Muscle layer of colon (tissue), 2 donors: ENCODE measurements around the gene TAOK1.

ENCODE experiments used
- H3K27ac ChIP-seq: one replicate; pipeline ENCODE4 v1.7.0; 2013; ENCODE audit warnings: low read depth, mild to moderate bottlenecking, low read length, moderate library complexity
- H3K27me3 ChIP-seq, 2 donors: one replicate each; pipeline ENCODE4 v1.7.0; 2013; ENCODE audit warnings: low read length in 2 of 2, mild to moderate bottlenecking in 2 of 2; ENCODE audit not compliant: insufficient read depth in 2 of 2, control insufficient read depth in 1 of 2
- H3K36me3 ChIP-seq: one replicate; pipeline ENCODE4 v1.7.0; 2013; ENCODE audit warnings: mild to moderate bottlenecking, low read length; ENCODE audit not compliant: insufficient read depth
- H3K4me1 ChIP-seq: one replicate; pipeline ENCODE4 v1.7.0; 2013; ENCODE audit warnings: mild to moderate bottlenecking, low read length; ENCODE audit not compliant: insufficient read depth
- H3K4me3 ChIP-seq, 2 donors: one replicate each; pipeline ENCODE4 v1.7.0; 2013; ENCODE audit warnings: low read length in 2 of 2, low read depth in 1 of 2, mild to moderate bottlenecking in 1 of 2, moderate library complexity in 1 of 2
- H3K9ac ChIP-seq: one replicate; pipeline ENCODE4 v1.7.0; 2013; ENCODE audit warnings: low read length
- H3K9me3 ChIP-seq: one replicate; pipeline ENCODE4 v1.7.0; 2013; ENCODE audit warnings: mild to moderate bottlenecking, low read length
- donor health status: abdominal sarcoma.
- donor health status: Adenocarcinoma of cecum.

TAOK1 gene

DNA sequence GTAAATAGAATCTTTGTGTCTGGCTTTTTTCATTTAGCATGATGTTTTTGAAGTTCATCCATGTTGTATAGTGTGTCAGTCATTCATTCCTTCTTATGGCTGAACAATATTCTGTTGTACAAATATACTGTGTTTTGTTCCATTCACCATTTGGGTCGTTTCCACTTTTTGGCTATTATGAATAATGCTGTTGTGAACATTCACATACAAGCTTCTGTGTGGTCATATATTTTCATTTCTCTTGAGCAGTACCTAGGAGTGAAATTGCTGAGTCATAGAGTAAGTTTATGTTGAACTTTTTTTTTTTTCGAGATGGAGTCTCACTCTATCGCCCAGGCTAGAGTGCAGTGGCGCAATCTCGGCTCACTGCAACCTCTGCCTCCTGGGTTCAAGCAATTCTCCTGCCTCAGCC lies 32.3 kb upstream of the TAOK1 start:
- no peaks in the 10 kb centered on the region for H3K9me3 ChIP-seq
- no peak overlapping the region for H3K9ac ChIP-seq
- H3K4me3 ChIP-seq, result no peak overlapping the region
- H3K4me1 ChIP-seq, result peaks cover 9% of the 10 kb centered on the region
- H3K36me3 ChIP-seq, result no peaks in the 10 kb centered on the region
- H3K27me3 ChIP-seq, result no peaks in the 10 kb centered on the region
- no peak overlapping the region for H3K27ac ChIP-seq

DNA sequence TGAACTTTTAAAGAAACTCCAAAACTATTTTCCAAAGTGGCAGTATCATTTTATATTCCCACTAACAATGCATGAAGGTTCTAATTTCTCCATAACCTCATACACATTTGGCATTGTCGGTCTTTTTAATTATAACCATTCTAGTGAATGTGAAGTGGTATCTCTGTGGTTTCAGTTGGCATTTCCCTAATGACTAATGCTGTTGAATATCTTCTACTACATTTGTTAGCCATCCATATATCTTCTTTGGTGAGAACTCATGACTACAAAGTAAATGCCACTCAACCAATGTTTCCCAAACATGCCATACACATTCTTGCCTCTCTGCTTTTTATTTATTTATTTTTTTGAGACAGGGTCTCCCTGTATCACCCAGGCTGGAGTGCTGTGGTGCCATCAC lies 31.7 kb upstream of the TAOK1 start:
- Histone ChIP-seq H3K27ac (no peak overlapping the region), H3K4me3 (no peak overlapping the region), H3K9me3 (no peaks in the 10 kb centered on the region), H3K36me3 (no peaks in the 10 kb centered on the region), H3K9ac (no peak overlapping the region), H3K4me1 (peaks cover 9% of the 10 kb centered on the region), H3K27me3 (no peaks in the 10 kb centered on the region)

DNA sequence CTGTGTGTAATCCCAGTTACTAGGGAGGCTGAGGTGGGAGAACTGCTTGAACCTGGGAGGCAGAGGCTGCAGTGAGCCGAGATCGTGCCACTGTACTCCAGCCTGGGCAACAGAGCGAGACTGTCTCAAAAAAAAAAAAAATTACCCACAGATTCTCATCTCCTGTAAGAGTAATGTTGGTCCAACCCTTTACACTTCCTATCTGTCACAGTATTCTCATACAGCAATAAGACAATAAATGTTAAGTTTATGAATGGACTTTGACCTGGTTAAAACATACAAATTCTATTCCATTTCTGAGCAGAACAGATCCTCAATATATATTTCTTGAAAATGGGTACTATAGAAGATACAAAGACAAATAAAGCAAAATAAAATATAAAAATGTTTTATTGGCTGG lies 30.4 kb upstream of the TAOK1 start:
- Histone ChIP-seq H3K27ac (no peak overlapping the region), H3K4me3 (no peak overlapping the region), H3K9ac (no peak overlapping the region), H3K27me3 (no peaks in the 10 kb centered on the region), H3K9me3 (no peaks in the 10 kb centered on the region), H3K4me1 (peaks cover 9% of the 10 kb centered on the region), H3K36me3 (no peaks in the 10 kb centered on the region)

DNA sequence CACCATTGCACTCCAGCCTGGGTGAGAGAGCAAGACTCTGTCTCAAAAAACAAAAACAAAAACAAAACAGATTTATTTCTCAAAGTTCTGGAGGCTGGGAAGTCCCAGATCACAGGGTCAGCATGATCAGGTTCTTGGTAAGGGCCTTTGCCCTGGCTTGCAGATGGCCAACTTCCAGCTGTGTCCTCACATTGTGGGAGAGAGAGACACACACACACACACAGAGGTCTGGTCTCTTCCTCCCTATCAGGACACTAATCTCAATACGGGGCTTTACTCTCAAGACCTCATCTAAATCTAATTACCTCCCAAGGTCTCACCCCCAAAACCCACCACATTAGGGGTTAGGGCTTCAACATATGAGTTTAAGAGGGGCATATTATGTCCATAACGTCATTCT lies 26.4 kb upstream of the TAOK1 start:
- no peaks in the 10 kb centered on the region for H3K4me1 ChIP-seq
- H3K27ac ChIP-seq, result no peak overlapping the region
- H3K36me3 ChIP-seq, result no peaks in the 10 kb centered on the region
- H3K9ac ChIP-seq, result no peak overlapping the region
- no peaks in the 10 kb centered on the region for H3K27me3 ChIP-seq
- H3K9me3 ChIP-seq, result no peaks in the 10 kb centered on the region
- no peak overlapping the region for H3K4me3 ChIP-seq

DNA sequence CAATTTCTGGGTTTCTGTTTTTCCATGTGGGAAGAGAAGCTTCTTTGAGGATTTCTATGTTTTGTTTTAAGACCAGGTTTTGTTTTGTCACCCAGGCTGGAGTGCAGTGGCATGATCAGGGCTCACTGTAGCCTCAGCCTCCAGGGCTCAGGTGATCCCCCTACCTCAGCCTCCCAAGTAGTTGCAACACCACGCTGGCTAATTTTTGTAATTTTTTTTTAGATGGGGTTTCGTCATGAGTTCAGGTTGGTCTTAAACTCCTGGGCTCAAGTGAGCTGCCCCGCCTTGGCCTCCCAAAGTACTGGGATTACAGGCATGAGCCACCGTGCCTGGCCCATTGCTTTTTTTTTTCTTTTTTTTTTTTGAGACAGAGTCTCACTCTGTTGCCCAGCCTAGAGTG lies 25.5 kb upstream of the TAOK1 start:
- Histone ChIP-seq H3K4me3 (no peak overlapping the region), H3K36me3 (no peaks in the 10 kb centered on the region), H3K4me1 (peaks cover 8% of the 10 kb centered on the region)

DNA sequence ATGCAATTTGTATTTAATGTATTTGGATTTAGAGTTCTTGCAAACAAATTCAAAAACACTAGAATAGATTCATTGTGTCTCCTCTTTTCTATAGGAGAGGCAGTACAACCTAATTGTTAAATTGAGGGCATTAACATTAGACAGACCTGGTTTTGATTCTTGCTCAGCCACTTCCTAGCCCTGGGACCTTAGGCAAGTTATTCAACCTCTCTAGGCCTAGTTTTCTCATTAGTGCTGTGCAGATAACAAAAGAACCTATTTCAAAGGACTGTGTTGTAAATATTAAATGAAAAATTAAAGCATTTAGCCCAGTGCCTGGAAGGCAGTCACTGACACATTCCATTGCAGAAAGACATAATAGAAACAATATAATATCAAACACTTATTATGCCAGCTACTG lies 22.0 kb upstream of the TAOK1 start:
- Histone ChIP-seq H3K36me3 (no peaks in the 10 kb centered on the region), H3K27ac (no peak overlapping the region)

More for the DNA sequence above, 25.5 kb upstream of the TAOK1 start:
- no peak overlapping the region for H3K9ac ChIP-seq
- no peaks in the 10 kb centered on the region for H3K9me3 ChIP-seq
- H3K27ac ChIP-seq, result no peak overlapping the region
- H3K27me3 ChIP-seq, result no peaks in the 10 kb centered on the region

DNA sequence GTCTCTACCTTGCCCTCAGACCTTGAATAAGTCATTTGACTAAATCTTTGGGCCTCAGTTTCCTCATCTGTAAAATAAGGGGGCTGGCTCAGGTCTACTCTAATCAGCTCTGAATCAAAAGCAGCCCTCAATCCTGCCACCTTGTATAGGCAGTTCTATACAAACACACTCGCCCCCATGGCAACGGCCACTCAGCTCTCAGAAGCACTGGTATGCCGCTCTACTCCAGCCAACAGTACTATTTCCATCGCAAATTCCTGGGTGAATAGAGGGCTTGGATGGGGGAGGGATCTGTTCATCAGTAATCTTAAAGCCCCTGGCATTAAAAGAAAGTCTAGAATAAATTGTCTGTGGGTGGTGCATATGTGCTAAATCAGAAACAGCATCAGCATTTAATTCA lies 21.2 kb upstream of the TAOK1 start:
- H3K4me1 ChIP-seq, result peaks cover 9% of the 10 kb centered on the region
- no peaks in the 10 kb centered on the region for H3K9me3 ChIP-seq
- H3K9ac ChIP-seq, result no peak overlapping the region
- H3K27me3 ChIP-seq, result no peaks in the 10 kb centered on the region
- no peaks in the 10 kb centered on the region for H3K36me3 ChIP-seq
- no peak overlapping the region for H3K27ac ChIP-seq
- no peak overlapping the region for H3K4me3 ChIP-seq

More for the DNA sequence above, 22.0 kb upstream of the TAOK1 start:
- H3K4me3 ChIP-seq, result no peak overlapping the region
- no peaks in the 10 kb centered on the region for H3K27me3 ChIP-seq
- H3K4me1 ChIP-seq, result peaks cover 9% of the 10 kb centered on the region
- no peaks in the 10 kb centered on the region for H3K9me3 ChIP-seq
- H3K9ac ChIP-seq, result no peak overlapping the region

DNA sequence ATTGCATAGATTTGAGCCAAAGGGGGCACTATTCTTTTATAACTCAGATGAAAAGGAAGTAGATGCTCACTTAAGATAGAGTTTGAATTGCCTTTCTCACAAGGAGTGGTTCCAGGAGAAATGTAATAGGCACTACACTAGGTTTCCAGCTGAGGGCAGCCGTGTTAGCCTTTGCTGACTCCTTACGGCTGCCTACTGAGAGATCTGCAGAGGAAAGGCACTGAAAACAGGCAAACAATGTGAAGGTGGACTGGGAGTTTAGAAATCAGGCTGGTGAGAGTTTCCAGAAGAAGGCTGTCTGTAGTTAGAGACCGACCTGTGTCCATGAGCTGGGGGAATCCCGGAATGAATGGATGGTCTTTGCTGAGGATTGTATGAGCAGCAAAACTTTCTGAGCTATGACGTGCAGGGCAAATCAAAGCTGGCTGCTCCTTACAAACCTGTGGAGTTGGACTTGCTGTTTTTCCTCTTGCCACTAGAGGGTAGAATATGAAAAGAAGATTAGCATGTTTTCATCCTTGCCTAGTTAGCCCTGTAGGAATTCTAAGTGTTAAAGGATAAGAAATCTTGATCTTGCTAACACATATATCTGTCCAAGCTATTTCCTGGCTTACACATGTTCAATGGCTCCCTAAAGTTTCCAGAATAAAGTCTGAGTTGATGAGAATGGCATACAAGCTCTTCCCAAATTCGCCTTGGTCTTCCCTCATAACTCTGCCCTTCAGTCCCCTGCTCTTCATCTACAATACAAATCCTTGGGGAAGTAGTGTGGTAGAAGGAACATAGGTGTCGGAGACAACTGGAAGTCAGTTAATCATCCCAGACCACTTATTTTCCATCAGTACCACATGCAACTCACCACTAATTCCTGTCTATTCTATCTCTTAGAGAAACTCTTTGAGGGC lies 20.1 kb upstream of the TAOK1 start:
- Histone ChIP-seq H3K27me3 (no peaks in the 10 kb centered on the region), H3K27ac (peak overlapping the region; percentile 48), H3K9ac (no peak overlapping the region), H3K36me3 (no peaks in the 10 kb centered on the region), H3K4me1 (peaks cover 9% of the 10 kb centered on the region), H3K9me3 (no peaks in the 10 kb centered on the region), H3K4me3 (peak overlapping the region in 1 of 2 donors; percentile 24)

DNA sequence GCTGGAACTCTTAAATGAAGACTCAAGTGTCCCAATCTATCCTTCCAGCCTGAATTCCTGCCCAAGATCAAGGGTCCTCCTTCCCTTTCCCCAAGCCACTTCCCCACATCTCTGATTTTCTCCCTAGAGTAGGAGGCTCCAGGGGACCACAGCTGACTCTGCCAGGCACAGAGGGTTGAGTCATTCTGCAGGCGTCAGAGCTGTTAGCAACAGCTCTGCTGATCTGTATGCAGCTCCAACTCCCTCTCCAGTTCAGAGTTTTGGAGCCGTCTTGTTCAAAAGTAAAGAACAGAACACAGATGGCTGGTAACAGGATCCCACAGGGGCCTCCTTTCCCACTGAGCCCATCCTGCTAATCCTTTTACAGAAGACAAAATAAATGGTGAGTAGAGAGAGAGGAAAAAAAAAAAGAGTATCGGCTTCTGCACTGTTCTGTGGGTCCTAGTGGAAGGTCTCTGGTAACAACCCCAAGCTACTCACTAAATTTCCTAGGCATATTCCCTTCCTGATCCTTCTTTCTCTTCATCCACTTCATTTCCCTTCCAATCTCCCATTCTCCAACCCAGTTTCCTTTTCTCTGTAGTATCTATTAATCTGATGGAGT lies 13.4 kb upstream of the TAOK1 start:
- Histone ChIP-seq H3K27ac (no peak overlapping the region), H3K36me3 (no peaks in the 10 kb centered on the region), H3K9ac (no peak overlapping the region), H3K4me1 (no peaks in the 10 kb centered on the region), H3K4me3 (no peak overlapping the region), H3K9me3 (no peaks in the 10 kb centered on the region), H3K27me3 (no peaks in the 10 kb centered on the region)

DNA sequence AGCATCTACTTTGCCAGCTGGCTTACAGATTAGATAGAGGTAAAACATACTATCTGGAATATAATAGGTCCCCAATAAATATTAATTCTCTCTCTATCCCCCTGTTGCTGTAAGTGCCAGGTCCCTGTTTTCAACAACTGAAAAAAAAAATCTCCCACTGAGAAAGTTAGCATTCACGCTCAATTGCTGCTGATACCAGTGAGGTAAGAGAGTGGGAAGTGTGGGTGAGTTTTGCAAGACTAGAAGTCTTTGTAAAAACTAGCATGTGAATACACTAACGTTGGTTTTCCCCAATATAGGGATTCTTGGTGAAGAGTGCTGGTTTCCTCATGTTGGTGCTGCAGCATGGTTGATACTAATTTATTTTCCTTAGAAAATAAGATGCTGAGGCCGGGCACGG lies 11.7 kb upstream of the TAOK1 start:
- no peaks in the 10 kb centered on the region for H3K4me1 ChIP-seq
- H3K27ac ChIP-seq, result no peak overlapping the region
- no peak overlapping the region for H3K4me3 ChIP-seq
- H3K9ac ChIP-seq, result no peak overlapping the region
- no peaks in the 10 kb centered on the region for H3K9me3 ChIP-seq
- H3K36me3 ChIP-seq, result no peaks in the 10 kb centered on the region
- no peaks in the 10 kb centered on the region for H3K27me3 ChIP-seq

DNA sequence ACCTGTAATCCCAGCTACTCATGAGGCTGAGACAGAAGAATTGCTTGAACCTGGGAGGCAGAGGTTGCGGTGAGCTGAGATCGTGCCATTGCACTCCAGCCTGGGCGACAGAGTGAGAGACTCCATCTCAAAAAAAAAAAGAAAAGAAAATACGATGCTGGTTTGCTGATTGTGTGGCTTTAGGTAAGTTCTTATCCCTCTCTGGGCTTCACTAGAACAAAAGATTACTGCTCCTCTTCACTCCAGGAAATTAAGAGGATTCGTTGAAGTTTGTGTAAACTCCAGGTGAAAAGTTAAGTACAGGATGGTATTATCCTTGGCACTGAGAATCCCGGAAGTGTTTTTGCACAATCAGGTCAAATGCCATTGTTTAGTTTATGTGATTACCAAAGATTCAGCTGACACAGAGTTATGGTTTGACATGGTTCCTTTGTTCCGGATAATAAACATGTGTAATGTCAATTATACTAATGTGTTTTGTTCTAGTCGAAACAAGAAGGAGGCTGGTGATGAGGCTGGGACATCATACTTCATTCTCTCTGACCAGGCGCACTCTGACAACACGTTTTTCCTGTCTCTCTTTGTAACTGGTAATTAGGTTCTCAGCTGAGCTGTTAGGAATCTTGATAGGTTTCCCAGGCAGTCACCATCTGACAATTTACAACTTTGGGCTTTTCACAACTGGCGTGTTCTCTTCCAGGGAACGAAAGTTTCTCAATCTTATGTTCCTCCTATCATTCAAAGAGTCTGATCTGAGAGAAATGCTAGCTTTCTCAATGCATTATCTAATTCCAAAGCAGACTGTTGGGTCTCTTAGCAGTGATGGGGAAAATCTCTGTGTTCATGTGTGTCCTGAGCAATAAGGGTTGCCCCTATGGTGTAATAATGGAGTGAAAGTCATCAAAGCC lies 10.8 kb upstream of the TAOK1 start:
- H3K4me3 ChIP-seq, result no peak overlapping the region
- H3K9ac ChIP-seq, result no peak overlapping the region

More for the DNA sequence above, 10.8 kb upstream of the TAOK1 start:
- H3K27me3 ChIP-seq, result no peaks in the 10 kb centered on the region
- H3K36me3 ChIP-seq, result no peaks in the 10 kb centered on the region
- H3K27ac ChIP-seq, result no peak overlapping the region
- H3K4me1 ChIP-seq, result no peaks in the 10 kb centered on the region
- no peaks in the 10 kb centered on the region for H3K9me3 ChIP-seq
